Loucy (cell line): ENCODE results near the gene AKT1.

Source experiments
- EZH2phosphoT487 ChIP-seq: fragments of 200-600 bp; IDR thresholded peaks from 2 replicates; pipeline ENCODE4 v1.6.1; 2018; ENCODE audit warnings: antibody characterized with exemption, mild to moderate bottlenecking, moderate library complexity, borderline replicate concordance
- TF ChIP-seq, protein P1 (sequence below): fragments of 200-600 bp; sonication (generic); conservative IDR thresholded peaks from 2 replicates; pipeline ENCODE4 v1.5.1; 2014; ENCODE audit warnings: mild to moderate bottlenecking, antibody characterized with exemption, low read length

- TF ChIP-seq, protein P1, sequence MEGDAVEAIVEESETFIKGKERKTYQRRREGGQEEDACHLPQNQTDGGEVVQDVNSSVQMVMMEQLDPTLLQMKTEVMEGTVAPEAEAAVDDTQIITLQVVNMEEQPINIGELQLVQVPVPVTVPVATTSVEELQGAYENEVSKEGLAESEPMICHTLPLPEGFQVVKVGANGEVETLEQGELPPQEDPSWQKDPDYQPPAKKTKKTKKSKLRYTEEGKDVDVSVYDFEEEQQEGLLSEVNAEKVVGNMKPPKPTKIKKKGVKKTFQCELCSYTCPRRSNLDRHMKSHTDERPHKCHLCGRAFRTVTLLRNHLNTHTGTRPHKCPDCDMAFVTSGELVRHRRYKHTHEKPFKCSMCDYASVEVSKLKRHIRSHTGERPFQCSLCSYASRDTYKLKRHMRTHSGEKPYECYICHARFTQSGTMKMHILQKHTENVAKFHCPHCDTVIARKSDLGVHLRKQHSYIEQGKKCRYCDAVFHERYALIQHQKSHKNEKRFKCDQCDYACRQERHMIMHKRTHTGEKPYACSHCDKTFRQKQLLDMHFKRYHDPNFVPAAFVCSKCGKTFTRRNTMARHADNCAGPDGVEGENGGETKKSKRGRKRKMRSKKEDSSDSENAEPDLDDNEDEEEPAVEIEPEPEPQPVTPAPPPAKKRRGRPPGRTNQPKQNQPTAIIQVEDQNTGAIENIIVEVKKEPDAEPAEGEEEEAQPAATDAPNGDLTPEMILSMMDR, result no peak
- no peak for TF ChIP-seq EZH2phosphoT487
Measured at GRCh38 chr14:104830781-104831180, 35.2 kb upstream of the AKT1 start.
